IMR-90 (cell line): Measurements from ENCODE around the gene URI1.

Experiments used
- CTCF ChIP-seq: conservative IDR thresholded peaks from 2 replicates; pipeline ENCODE4 v1.5.1; 2012; ENCODE audit warnings: mild to moderate bottlenecking, low read depth, low read length, improper control_type of control experiment
- POLR2A ChIP-seq: IDR thresholded peaks from 2 replicates; pipeline ENCODE4 v1.6.1; 2012; ENCODE audit warnings: mild to moderate bottlenecking, low read depth, low read length
- SMC3 ChIP-seq: fragments of 150-350 bp; IDR thresholded peaks from 2 replicates; pipeline ENCODE4 v1.6.1; 2016; ENCODE audit warnings: low read depth, mild to moderate bottlenecking, antibody characterized with exemption, low read length, moderate library complexity
- TF ChIP-seq, protein P1 (sequence below): fragments of 150-350 bp; IDR thresholded peaks from 2 replicates; pipeline ENCODE4 v1.6.1; 2016; ENCODE audit warnings: low read depth, mild to moderate bottlenecking, low read length, moderate library complexity, borderline replicate concordance

GRCh38 chr19:29999490-29999889 lies 57.5 kb downstream of the URI1 start:
- TF ChIP-seq POLR2A (no peak), CTCF (no peak), SMC3 (no peak)
- TF ChIP-seq, protein P1, sequence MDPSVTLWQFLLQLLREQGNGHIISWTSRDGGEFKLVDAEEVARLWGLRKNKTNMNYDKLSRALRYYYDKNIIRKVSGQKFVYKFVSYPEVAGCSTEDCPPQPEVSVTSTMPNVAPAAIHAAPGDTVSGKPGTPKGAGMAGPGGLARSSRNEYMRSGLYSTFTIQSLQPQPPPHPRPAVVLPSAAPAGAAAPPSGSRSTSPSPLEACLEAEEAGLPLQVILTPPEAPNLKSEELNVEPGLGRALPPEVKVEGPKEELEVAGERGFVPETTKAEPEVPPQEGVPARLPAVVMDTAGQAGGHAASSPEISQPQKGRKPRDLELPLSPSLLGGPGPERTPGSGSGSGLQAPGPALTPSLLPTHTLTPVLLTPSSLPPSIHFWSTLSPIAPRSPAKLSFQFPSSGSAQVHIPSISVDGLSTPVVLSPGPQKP = no peak
